NCI-H187 treated with DMSO at 0.1 percent for 48 hours (cell line): Measurements from ENCODE around the gene LEKR1.
"Not testable (repeated sequence)": the region's sequence is repeated elsewhere in the genome, so short reads cannot be mapped to it uniquely, and the experiment has no call there.

Experiments
- DNase-seq: peaks from one replicate; lab custom pipeline; 2025; lab: John Stamatoyannopoulos, UW

The LEKR1 gene

GRCh38 chr3:156838035-156838434 lies 11.9 kb downstream of the LEKR1 start:
- no peak for DNase-seq

GRCh38 chr3:156840826-156841689 lies 14.9 kb downstream of the LEKR1 start:
- DNase-seq, result no peak

- DNase-seq, result no peak
Measured at GRCh38 chr3:156843071-156843808, 17.1 kb downstream of the LEKR1 start.

GRCh38 chr3:156847752-156848448 lies 21.7 kb downstream of the LEKR1 start:
- no peak for DNase-seq

GRCh38 chr3:156859578-156859977 lies 33.4 kb downstream of the LEKR1 start:
- no peak for DNase-seq

- no peak for DNase-seq
Measured at GRCh38 chr3:156860873-156861272, 34.7 kb downstream of the LEKR1 start.

GRCh38 chr3:156862338-156862737 lies 36.2 kb downstream of the LEKR1 start:
- no peak for DNase-seq

GRCh38 chr3:156865732-156866131 lies 39.6 kb downstream of the LEKR1 start:
- DNase-seq, result no peak

- no peak for DNase-seq
Measured at GRCh38 chr3:156867174-156867573, 41.0 kb downstream of the LEKR1 start.

- DNase-seq, result no peak
Measured at GRCh38 chr3:156867920-156868319, 41.8 kb downstream of the LEKR1 start.

GRCh38 chr3:156873906-156874305 lies 47.8 kb downstream of the LEKR1 start:
- no peak for DNase-seq

- DNase-seq, result not testable (repeated sequence)
Measured at GRCh38 chr3:156879491-156879890, 53.3 kb downstream of the LEKR1 start.

GRCh38 chr3:156885761-156886160 lies 59.6 kb downstream of the LEKR1 start:
- DNase-seq, result no peak

- no peak for DNase-seq
Measured at GRCh38 chr3:156888176-156888575, 62.0 kb downstream of the LEKR1 start.

- no peak for DNase-seq
Measured at GRCh38 chr3:156888576-156888975, 62.4 kb downstream of the LEKR1 start.

- DNase-seq, result no peak
Measured at GRCh38 chr3:156892701-156893100, 66.5 kb downstream of the LEKR1 start.

GRCh38 chr3:156895374-156895773 lies 69.2 kb downstream of the LEKR1 start:
- not testable (repeated sequence) for DNase-seq

GRCh38 chr3:156897851-156898250 lies 71.7 kb downstream of the LEKR1 start:
- DNase-seq, result not testable (repeated sequence)

- DNase-seq, result no peak
Measured at GRCh38 chr3:156898296-156898880, 72.2 kb downstream of the LEKR1 start.

GRCh38 chr3:156899951-156900350 lies 73.8 kb downstream of the LEKR1 start:
- DNase-seq, result no peak

- DNase-seq, result no peak
Measured at GRCh38 chr3:156902916-156903315, 76.8 kb downstream of the LEKR1 start.

GRCh38 chr3:156906275-156906674 lies 80.1 kb downstream of the LEKR1 start:
- DNase-seq, result no peak
